GM23248 (cell line): ENCODE data around the gene CNST.

ENCODE experiments used
- EZH2 ChIP-seq: fragments of 200-600 bp; sonication (generic); IDR thresholded peaks from 2 replicates; pipeline ENCODE4 v1.6.1; 2018; ENCODE audit warnings: antibody characterized with exemption, mild to moderate bottlenecking; ENCODE audit not compliant: insufficient read depth, poor library complexity, severe bottlenecking
- EZH2phosphoT487 ChIP-seq: fragments of 200-600 bp; sonication (generic); IDR thresholded peaks from 2 replicates; pipeline ENCODE4 v1.6.1; 2018; ENCODE audit warnings: antibody characterized with exemption, moderate library complexity, mild to moderate bottlenecking, low read depth; ENCODE audit not compliant: insufficient read depth

DNA sequence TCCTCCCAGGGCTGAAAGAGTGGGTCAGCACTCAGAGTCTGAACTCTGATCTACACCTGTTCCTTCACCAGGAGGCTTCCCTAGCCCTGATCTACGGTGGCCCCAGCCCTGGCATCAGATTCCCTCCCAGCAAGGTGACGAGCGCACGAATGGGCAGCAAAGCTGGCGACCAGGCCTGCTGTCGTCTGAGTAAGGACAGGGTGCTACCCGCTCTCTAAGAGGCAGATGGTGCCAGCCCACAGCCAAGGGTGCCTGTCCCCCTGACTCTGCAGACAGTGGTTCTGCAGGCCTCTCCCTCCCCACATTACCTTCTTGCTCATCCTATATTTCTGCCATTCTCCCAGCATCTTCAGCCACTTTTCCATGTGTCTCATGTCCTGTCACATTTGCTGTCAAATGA is 48.9 kb upstream of the CNST start:
- TF ChIP-seq EZH2 = no peak
- no peak for TF ChIP-seq EZH2phosphoT487
